ENCODE measurements around the gene RNF144A.
"Not testable (repeated sequence)": the region's sequence is repeated elsewhere in the genome, so short reads cannot be mapped to it uniquely, and the experiment has no call there.

RNF144A gene

GRCh38 chr2:6930923-6931647 is 13.9 kb downstream of the RNF144A start:
- no peak for DNase-seq

- no peak for DNase-seq
Observed at GRCh38 chr2:6931753-6932152, 14.5 kb downstream of the RNF144A start.

- no peak for DNase-seq
Observed at GRCh38 chr2:6932206-6932605, 15.0 kb downstream of the RNF144A start.

- no peak for DNase-seq
Observed at GRCh38 chr2:6932828-6933227, 15.6 kb downstream of the RNF144A start.

- DNase-seq, result no peak
Observed at GRCh38 chr2:6933911-6934310, 16.7 kb downstream of the RNF144A start.

GRCh38 chr2:6934345-6934744 is 17.1 kb downstream of the RNF144A start:
- DNase-seq, result no peak

- no peak for DNase-seq
Observed at GRCh38 chr2:6934758-6935651, 17.8 kb downstream of the RNF144A start.

GRCh38 chr2:6935652-6936020 is 18.4 kb downstream of the RNF144A start:
- not testable (repeated sequence) for DNase-seq

GRCh38 chr2:6937157-6937556 is 19.9 kb downstream of the RNF144A start:
- DNase-seq, result no peak

GRCh38 chr2:6937582-6937981 is 20.4 kb downstream of the RNF144A start:
- DNase-seq, result no peak

- DNase-seq, result peak; percentile 53
Observed at GRCh38 chr2:6939071-6939470, 21.9 kb downstream of the RNF144A start.

GRCh38 chr2:6940820-6941219 is 23.6 kb downstream of the RNF144A start:
- no peak for DNase-seq

GRCh38 chr2:6941299-6942046 is 24.3 kb downstream of the RNF144A start:
- DNase-seq, result no peak

GRCh38 chr2:6942848-6943247 is 25.6 kb downstream of the RNF144A start:
- no peak for DNase-seq

GRCh38 chr2:6943523-6943922 is 26.3 kb downstream of the RNF144A start:
- no peak for DNase-seq

- no peak for DNase-seq
Observed at GRCh38 chr2:6943971-6944370, 26.8 kb downstream of the RNF144A start.

GRCh38 chr2:6944555-6944954 is 27.3 kb downstream of the RNF144A start:
- DNase-seq, result no peak

GRCh38 chr2:6945087-6945813 is 28.0 kb downstream of the RNF144A start:
- no peak for DNase-seq

GRCh38 chr2:6945821-6946220 is 28.6 kb downstream of the RNF144A start:
- DNase-seq, result no peak

GRCh38 chr2:6946722-6947121 is 29.5 kb downstream of the RNF144A start:
- no peak for DNase-seq

- DNase-seq, result no peak
Observed at GRCh38 chr2:6947929-6948676, 30.9 kb downstream of the RNF144A start.

Measured in NCI-H526 treated with DMSO at 0.1 percent for 48 hours (cell line).